Osteoblast (primary cell): ENCODE results near the gene CCL20. TPM values are rescaled to one million over a fixed set of nuclear protein-coding genes. Genes with fewer than 3 reads are reported as not detected.

Experiments used
- DNase-seq: peaks from one replicate; pipeline ENCODE4 v3.0.0; 2011; ENCODE audit warnings: low spot score, mixed read lengths; ENCODE audit not compliant: insufficient read length; ENCODE audit errors: missing footprints
- H2AFZ ChIP-seq: 2 replicates; pipeline ENCODE4 v1.6.0; 2011; ENCODE audit warnings: mild to moderate bottlenecking, low read length
- H3K27ac ChIP-seq: 2 replicates; pipeline ENCODE4 v1.5.1; 2011; ENCODE audit warnings: mild to moderate bottlenecking, low read depth, low read length, moderate library complexity
- H3K27me3 ChIP-seq: 2 replicates; pipeline ENCODE4 v1.6.0; 2012; ENCODE audit warnings: mild to moderate bottlenecking, control low read depth, inconsistent platforms, low read length, moderate library complexity; ENCODE audit not compliant: insufficient read depth
- H3K36me3 ChIP-seq: 2 replicates; pipeline ENCODE4 v1.5.1; 2011; ENCODE audit warnings: mild to moderate bottlenecking, low read length, control low read depth, moderate library complexity; ENCODE audit not compliant: insufficient read depth
- H3K4me1 ChIP-seq: 2 replicates; pipeline ENCODE4 v1.5.1; 2011; ENCODE audit warnings: mild to moderate bottlenecking, low read length, control low read depth, moderate library complexity; ENCODE audit not compliant: insufficient read depth
- H3K4me2 ChIP-seq: 2 replicates; pipeline ENCODE4 v1.6.0; 2011; ENCODE audit warnings: mild to moderate bottlenecking, low read length; ENCODE audit not compliant: insufficient read depth
- H3K4me3 ChIP-seq: fragments of 200-600 bp; sonication (generic); 3 replicates; pipeline ENCODE4 v1.5.1; 2012; ENCODE audit warnings: mild to moderate bottlenecking, low read length, inconsistent platforms; ENCODE audit not compliant: insufficient read depth
- H3K79me2 ChIP-seq: 2 replicates; pipeline ENCODE4 v1.6.0; 2012; ENCODE audit warnings: mild to moderate bottlenecking, low read length, control low read depth, inconsistent platforms; ENCODE audit not compliant: insufficient read depth
- H3K9me3 ChIP-seq: 2 replicates; pipeline ENCODE4 v1.5.1; 2011; ENCODE audit warnings: low read depth, low read length, control low read depth
- H4K20me1 ChIP-seq: 2 replicates; pipeline ENCODE4 v1.6.0; 2012; ENCODE audit warnings: mild to moderate bottlenecking, low read length, control low read depth; ENCODE audit not compliant: insufficient read depth
- CTCF ChIP-seq: IDR thresholded peaks from 2 replicates; pipeline ENCODE4 v1.5.1; 2011; ENCODE audit warnings: mild to moderate bottlenecking, low read depth, low read length, moderate library complexity; ENCODE audit errors: extremely low read depth
- small RNA-seq: library from RNA; depleted of rRNA; stranded (forward); fragments of <200 nt; gene quantifications from one replicate; pipeline ENCODE3, GENCODE V24; 2012
- total RNA-seq: library from RNA; depleted of rRNA; stranded (reverse); fragments of >200 nt; gene quantifications from 2 replicates; pipeline ENCODE4 v1.2.3, GENCODE V29; 2012

Gene CCL20
- total RNA-seq, 1 donor, result 1.1 TPM

GRCh38 chr2:227864161-227864756 is 50.6 kb downstream of the CCL20 start:
- Histone ChIP-seq H3K27ac (peak overlapping the region; percentile 91), H4K20me1 (no peaks in the 10 kb centered on the region), H3K9me3 (no peaks in the 10 kb centered on the region), H3K4me3 (no peak overlapping the region), H3K79me2 (no peaks in the 10 kb centered on the region), H3K27me3 (no peaks in the 10 kb centered on the region), H3K4me1 (peaks cover 36% of the 10 kb centered on the region), H3K36me3 (no peaks in the 10 kb centered on the region), H3K4me2 (peak overlapping the region; percentile 2), H2AFZ (no peak overlapping the region)
- no peak for DNase-seq
- TF ChIP-seq CTCF, result no peak

GRCh38 chr2:227865291-227865690 is 51.6 kb downstream of the CCL20 start:
- DNase-seq, result no peak
- Histone ChIP-seq H3K4me2 (no peak overlapping the region), H3K4me1 (peaks cover 36% of the 10 kb centered on the region), H3K4me3 (no peak overlapping the region), H3K36me3 (no peaks in the 10 kb centered on the region), H3K79me2 (no peaks in the 10 kb centered on the region), H3K9me3 (no peaks in the 10 kb centered on the region), H2AFZ (no peak overlapping the region), H4K20me1 (no peaks in the 10 kb centered on the region), H3K27ac (peak overlapping the region; percentile 91), H3K27me3 (no peaks in the 10 kb centered on the region)
- TF ChIP-seq CTCF, result no peak

Small RNAs within 50 kb of the gene (small RNA-seq; reads per million reads assigned to genes)
- gene SNRPGP8, result not detected

Other genes with a start within 250 kb of the CCL20 start
- gene SCYGR2, start 214.9 kb upstream of the CCL20 start, total RNA-seq, result not detected in 2 replicates
- not detected in 2 replicates for gene SCYGR3, start 199.0 kb upstream of the CCL20 start, total RNA-seq
- gene SCYGR4, start 196.3 kb upstream of the CCL20 start, total RNA-seq, result not detected in 2 replicates
- gene SCYGR5, start 147.0 kb upstream of the CCL20 start, total RNA-seq, result not detected in 2 replicates
- 0.29 and 0.36 TPM in 2 replicates for gene SLC19A3, start 95.8 kb upstream of the CCL20 start, total RNA-seq
- not detected in 2 replicates for gene SCYGR6, start 89.1 kb upstream of the CCL20 start, total RNA-seq
- not detected in 2 replicates for gene SCYGR7, start 85.5 kb upstream of the CCL20 start, total RNA-seq
- gene SCYGR8, start 67.9 kb upstream of the CCL20 start, total RNA-seq, result not detected in 2 replicates
- gene DAW1, start 57.8 kb downstream of the CCL20 start, total RNA-seq, result under 0.01 TPM in 1 of 2 replicates, not detected in the other